ENCODE data around the gene SLC45A2.
"Not testable (repeated sequence)": the region's sequence is repeated elsewhere in the genome, so short reads cannot be mapped to it uniquely, and the experiment has no call there.

Gene SLC45A2

GRCh38 chr5:33984671-33985124 is at the start of gene SLC45A2:
Gene SLC45A2, minus strand, starts transcription at chr5:33984693. Its CDS starts 110 bp downstream, at chr5:33984583.
- in situ Hi-C loops (cut with MboI; ENCODE audit: low pct_unique_long_range_greater_than_20kb, low sequenced_read_pairs): no loop called here
- no peak for DNase-seq

- no peak for DNase-seq
- in situ Hi-C loops (cut with MboI; ENCODE audit: low pct_unique_long_range_greater_than_20kb, low sequenced_read_pairs): no loop called here
These were observed 47.5 kb upstream of the SLC45A2 start for GRCh38 chr5:34031966-34032365.

- no peak for DNase-seq
- in situ Hi-C loops (cut with MboI; ENCODE audit: low pct_unique_long_range_greater_than_20kb, low sequenced_read_pairs): no loop called here
These were observed 46.6 kb upstream of the SLC45A2 start for GRCh38 chr5:34031117-34031516.

GRCh38 chr5:34030585-34030984 is 46.1 kb upstream of the SLC45A2 start:
- in situ Hi-C loops (cut with MboI; ENCODE audit: low pct_unique_long_range_greater_than_20kb, low sequenced_read_pairs); DNase-seq: not testable (repeated sequence)

- DNase-seq: no peak
- in situ Hi-C loops (cut with MboI; ENCODE audit: low pct_unique_long_range_greater_than_20kb, low sequenced_read_pairs): no loop called here
These were observed 45.6 kb upstream of the SLC45A2 start for GRCh38 chr5:34030048-34030447.

GRCh38 chr5:34028349-34028748 is 43.9 kb upstream of the SLC45A2 start:
- DNase-seq: no peak
- in situ Hi-C loops (cut with MboI; ENCODE audit: low pct_unique_long_range_greater_than_20kb, low sequenced_read_pairs): no loop called here

- no peak for DNase-seq
- in situ Hi-C loops (cut with MboI; ENCODE audit: low pct_unique_long_range_greater_than_20kb, low sequenced_read_pairs): no loop called here
These were observed 41.7 kb upstream of the SLC45A2 start for GRCh38 chr5:34026089-34026761.

GRCh38 chr5:34022121-34022705 is 37.7 kb upstream of the SLC45A2 start:
- in situ Hi-C loops (cut with MboI; ENCODE audit: low pct_unique_long_range_greater_than_20kb, low sequenced_read_pairs): no loop called here
- DNase-seq: no peak

GRCh38 chr5:34021334-34021733 is 36.8 kb upstream of the SLC45A2 start:
- no peak for DNase-seq
- in situ Hi-C loops (cut with MboI; ENCODE audit: low pct_unique_long_range_greater_than_20kb, low sequenced_read_pairs): no loop called here

GRCh38 chr5:34020726-34021125 is 36.2 kb upstream of the SLC45A2 start:
- in situ Hi-C loops (cut with MboI; ENCODE audit: low pct_unique_long_range_greater_than_20kb, low sequenced_read_pairs): no loop called here
- DNase-seq: no peak

GRCh38 chr5:34017254-34017653 is 32.8 kb upstream of the SLC45A2 start:
- no peak for DNase-seq
- in situ Hi-C loops (cut with MboI; ENCODE audit: low pct_unique_long_range_greater_than_20kb, low sequenced_read_pairs): no loop called here

GRCh38 chr5:34016750-34017149 is 32.3 kb upstream of the SLC45A2 start:
- in situ Hi-C loops (cut with MboI; ENCODE audit: low pct_unique_long_range_greater_than_20kb, low sequenced_read_pairs): no loop called here
- no peak for DNase-seq

- in situ Hi-C loops (cut with MboI; ENCODE audit: low pct_unique_long_range_greater_than_20kb, low sequenced_read_pairs): no loop called here
- no peak for DNase-seq
These were observed 31.7 kb upstream of the SLC45A2 start for GRCh38 chr5:34016222-34016621.

- in situ Hi-C loops (cut with MboI; ENCODE audit: low pct_unique_long_range_greater_than_20kb, low sequenced_read_pairs): no loop called here
- DNase-seq: no peak
These were observed 30.8 kb upstream of the SLC45A2 start for GRCh38 chr5:34015120-34015822.

GRCh38 chr5:34014626-34015025 is 30.1 kb upstream of the SLC45A2 start:
- no peak for DNase-seq

GRCh38 chr5:34013547-34013946 is 29.1 kb upstream of the SLC45A2 start:
- DNase-seq: no peak
- in situ Hi-C loops (cut with MboI; ENCODE audit: low pct_unique_long_range_greater_than_20kb, low sequenced_read_pairs): no loop called here

More at GRCh38 chr5:34014626-34015025, 30.1 kb upstream of the SLC45A2 start:
- in situ Hi-C loops (cut with MboI; ENCODE audit: low pct_unique_long_range_greater_than_20kb, low sequenced_read_pairs): no loop called here

GRCh38 chr5:34012791-34013190 is 28.3 kb upstream of the SLC45A2 start:
- DNase-seq: no peak
- in situ Hi-C loops (cut with MboI; ENCODE audit: low pct_unique_long_range_greater_than_20kb, low sequenced_read_pairs): no loop called here

- in situ Hi-C loops (cut with MboI; ENCODE audit: low pct_unique_long_range_greater_than_20kb, low sequenced_read_pairs): no loop called here
- no peak for DNase-seq
These were observed 27.0 kb upstream of the SLC45A2 start for GRCh38 chr5:34011536-34011935.

GRCh38 chr5:34010146-34010545 is 25.7 kb upstream of the SLC45A2 start:
- in situ Hi-C loops (cut with MboI; ENCODE audit: low pct_unique_long_range_greater_than_20kb, low sequenced_read_pairs); DNase-seq: not testable (repeated sequence)

- in situ Hi-C loops (cut with MboI; ENCODE audit: low pct_unique_long_range_greater_than_20kb, low sequenced_read_pairs): no loop called here
- no peak for DNase-seq
These were observed 25.1 kb upstream of the SLC45A2 start for GRCh38 chr5:34009610-34010009.

All from KBM-7 (cell line).